GM18951 (cell line): ENCODE results near the gene STK16.
"Not testable (repeated sequence)": the region's sequence is repeated elsewhere in the genome, so short reads cannot be mapped to it uniquely, and the experiment has no call there.

Source experiments
- POLR2A ChIP-seq: IDR thresholded peaks from 4 replicates; pipeline ENCODE4 v1.6.1; 2011; ENCODE audit warnings: mild to moderate bottlenecking; ENCODE audit not compliant: insufficient read length, insufficient read depth; ENCODE audit errors: extremely low read depth
- in situ Hi-C: fragments of 300-500 bp; cut with MboI; formaldehyde crosslinking; loops from one replicate; pipeline ENCODE4 v1.12.0; 2022; ENCODE audit warnings: low sequenced_read_pairs, mixed read lengths, inconsistent platforms; ENCODE audit not compliant: unreplicated experiment

Gene STK16

GRCh38 chr2:219252900-219253752 is 7.8 kb downstream of the STK16 start, which contains the start of gene TUBA4B:
Gene TUBA4B, plus strand, starts transcription at chr2:219253243. Its CDS starts 165 bp downstream, at chr2:219253408.
- in situ Hi-C loops, result no loop called here
- peak; percentile 50 for TF ChIP-seq POLR2A

- in situ Hi-C loops, result no loop called here
- peak; percentile 100 for TF ChIP-seq POLR2A
Observed at GRCh38 chr2:219253753-219254589, 8.7 kb downstream of the STK16 start, which contains the start of gene TUBA4A. Gene TUBA4A, minus strand, starts transcription at chr2:219253918. Its CDS starts 60 bp downstream, at chr2:219253858.

- no peak for TF ChIP-seq POLR2A
- in situ Hi-C loops, result no loop called here
Observed at GRCh38 chr2:219254590-219255201, 9.4 kb downstream of the STK16 start.

GRCh38 chr2:219258942-219259341 is 13.7 kb downstream of the STK16 start:
- in situ Hi-C loops, result not testable (repeated sequence)

- in situ Hi-C loops, result no loop called here
- TF ChIP-seq POLR2A, result no peak
Observed at GRCh38 chr2:219261024-219261855, 16.0 kb downstream of the STK16 start.

- in situ Hi-C loops, result no loop called here
- no peak for TF ChIP-seq POLR2A
Observed at GRCh38 chr2:219266232-219266631, 21.0 kb downstream of the STK16 start.

- in situ Hi-C loops, result no loop called here
- no peak for TF ChIP-seq POLR2A
Observed at GRCh38 chr2:219266886-219267285, 21.6 kb downstream of the STK16 start.

GRCh38 chr2:219268294-219268693 is 23.0 kb downstream of the STK16 start:
- in situ Hi-C loops, result no loop called here
- TF ChIP-seq POLR2A, result no peak

- in situ Hi-C loops, result no loop called here
- TF ChIP-seq POLR2A, result no peak
Observed at GRCh38 chr2:219269362-219270054, 24.2 kb downstream of the STK16 start.

GRCh38 chr2:219270055-219270372 is 24.7 kb downstream of the STK16 start:
- TF ChIP-seq POLR2A, result no peak
- in situ Hi-C loops, result no loop called here

GRCh38 chr2:219271021-219271420 is 25.7 kb downstream of the STK16 start:
- in situ Hi-C loops, result no loop called here
- no peak for TF ChIP-seq POLR2A

- in situ Hi-C loops, result no loop called here
- TF ChIP-seq POLR2A, result no peak
Observed at GRCh38 chr2:219272356-219272755, 27.1 kb downstream of the STK16 start.
